B cell (primary cell): ENCODE results near the gene CRB3. TPM values are rescaled to one million over a fixed set of nuclear protein-coding genes. Genes with fewer than 3 reads are reported as not detected.

ENCODE experiments used
- ATAC-seq: fragments of 200-7000 bp; cut with Tn5 transposase; one replicate; pipeline ENCODE4 v1.10.0; 2021; ENCODE audit warnings: low read depth, mild to moderate bottlenecking, moderate number of reproducible peaks, moderate library complexity
- CTCF ChIA-PET: fragments of 350-600 bp; sonication (Branson Sonifier 250); formaldehyde crosslinking; loops from one replicate; lab custom pipeline; 2021; ENCODE audit warnings: antibody characterized with exemption, inconsistent platforms; lab: Charles Lee
- POLR2A ChIA-PET: fragments of 350-600 bp; sonication (Branson Sonifier 250); formaldehyde crosslinking; loops from one replicate; lab custom pipeline; 2021; ENCODE audit warnings: antibody characterized with exemption; lab: Charles Lee
- DNase-seq: peaks from one replicate; pipeline ENCODE4 v3.0.0; 2013
- H2AFZ ChIP-seq: 2 replicates; pipeline ENCODE4 v1.6.1; 2012; ENCODE audit warnings: mild to moderate bottlenecking, low read depth, low read length; ENCODE audit not compliant: insufficient read depth, poor library complexity, severe bottlenecking
- H3K27ac ChIP-seq, 2 donors: 1 replicate in 1 of 2; 2 replicates in 1 of 2; pipeline ENCODE4 v1.5.1; 2012 to 2013; ENCODE audit warnings: low read length in 2 of 2, mild to moderate bottlenecking in 2 of 2, moderate library complexity in 1 of 2
- H3K27me3 ChIP-seq, 4 experiments: fragments of 200-600 bp in 1 of 4; sonication (generic) in 1 of 4; replicated peaks in 1 of 4; 1 replicate in 2 of 4; 2 replicates in 2 of 4; pipeline versions ENCODE4 v1.6.1 to v1.7.0; 2013 to 2016; ENCODE audit warnings: low read length in 3 of 4, mild to moderate bottlenecking in 2 of 4, mixed read lengths in 1 of 4, moderate library complexity in 1 of 4; ENCODE audit not compliant: insufficient read depth in 4 of 4, control insufficient read depth in 3 of 4; ENCODE audit errors: control extremely low read depth in 1 of 4
- H3K36me3 ChIP-seq, 2 experiments: replicated peaks in 1 of 2; 1 replicate in 1 of 2; 2 replicates in 1 of 2; pipeline versions ENCODE4 v1.6.1 to v1.7.1; 2013; ENCODE audit warnings: low read length in 1 of 2; ENCODE audit not compliant: insufficient read depth in 2 of 2, control insufficient read depth in 1 of 2; ENCODE audit errors: control extremely low read depth in 1 of 2, extremely low read depth in 1 of 2
- H3K4me1 ChIP-seq, 2 donors: fragments of 200-600 bp in 1 of 2; sonication (generic) in 1 of 2; 1 replicate in 1 of 2; 2 replicates in 1 of 2; pipeline versions ENCODE4 v1.5.1 to v1.6.1; 2013 to 2017; ENCODE audit warnings: low read length in 2 of 2; ENCODE audit not compliant: control insufficient read depth in 2 of 2, insufficient read depth in 2 of 2
- H3K4me2 ChIP-seq: replicated peaks from 2 replicates; pipeline ENCODE3; 2012; ENCODE audit warnings: mild to moderate bottlenecking, low read depth, low read length; ENCODE audit not compliant: poor library complexity, severe bottlenecking
- H3K4me3 ChIP-seq, 5 experiments: fragments of 200-600 bp in 1 of 5; sonication (generic) in 1 of 5; 1 replicate in 3 of 5; 2 replicates in 2 of 5; pipeline versions ENCODE4 v1.5.1 to v1.7.0; 2011 to 2016; ENCODE audit warnings: low read length in 4 of 5, mild to moderate bottlenecking in 4 of 5, low read depth in 2 of 5, control low read depth in 1 of 5, moderate library complexity in 1 of 5; ENCODE audit not compliant: insufficient read depth in 1 of 5; ENCODE audit errors: control extremely low read depth in 1 of 5, extremely low read depth in 1 of 5
- H3K79me2 ChIP-seq: fragments of 200-600 bp; sonication (generic); one replicate; pipeline ENCODE4 v1.6.0; 2016; ENCODE audit warnings: low read length; ENCODE audit not compliant: control insufficient read depth, insufficient read depth
- H3K9ac ChIP-seq: fragments of 200-600 bp; sonication (generic); 2 replicates; pipeline ENCODE4 v1.6.1; 2017; ENCODE audit warnings: mild to moderate bottlenecking, low read length, moderate library complexity
- H3K9me3 ChIP-seq, 3 donors: one replicate each; pipeline versions ENCODE4 v1.6.1 to v1.7.1; 2013; ENCODE audit warnings: low read length in 2 of 3; ENCODE audit not compliant: control insufficient read depth in 2 of 3, insufficient read depth in 1 of 3; ENCODE audit errors: control extremely low read depth in 1 of 3
- H4K20me1 ChIP-seq: 2 replicates; pipeline ENCODE4 v1.6.0; 2012; ENCODE audit warnings: mild to moderate bottlenecking, low read length; ENCODE audit not compliant: insufficient read depth, control insufficient read depth, poor library complexity, severe bottlenecking
- H3K27ac Mint-ChIP-seq: one replicate; pipeline ENCODE4 v1.8.0; 2021; ENCODE audit warnings: mixed read lengths
- H3K27me3 Mint-ChIP-seq: one replicate; pipeline ENCODE4 v1.8.0; 2021; ENCODE audit warnings: mixed read lengths
- H3K4me1 Mint-ChIP-seq: one replicate; pipeline ENCODE4 v1.8.0; 2021; ENCODE audit warnings: mixed read lengths
- H3K4me3 Mint-ChIP-seq: one replicate; pipeline ENCODE4 v1.8.0; 2021; ENCODE audit warnings: mixed read lengths
- H3K9me3 Mint-ChIP-seq: one replicate; pipeline ENCODE4 v1.8.0; 2022; ENCODE audit warnings: mixed read lengths; ENCODE audit not compliant: insufficient read depth
- CTCF ChIP-seq: fragments of 200-600 bp; IDR thresholded peaks from one replicate; pipeline ENCODE4 v1.8.0; 2022; ENCODE audit warnings: antibody characterized with exemption, mild to moderate bottlenecking
- EZH2 ChIP-seq: IDR thresholded peaks from 2 replicates; pipeline ENCODE4 v1.6.1; 2012; ENCODE audit warnings: borderline replicate concordance, low read depth, mild to moderate bottlenecking, moderate library complexity, low read length; ENCODE audit not compliant: insufficient read depth, poor library complexity, severe bottlenecking
- WGBS: methylation state at CpG from one replicate; pipeline ENCODE4 v1.1.5; 2013; ENCODE audit warnings: missing lambda C conversion rate; ENCODE audit not compliant: insufficient coverage; 5-methylcytosine and 5-hydroxymethylcytosine counted together
- intact Hi-C: fragments of 100-400 bp; cut with micrococcal nuclease; formaldehyde crosslinking; loops from one replicate; pipeline ENCODE4 v1.10.0; 2022
- polyA plus RNA-seq: library from polyadenylated mRNA; depleted of rRNA; stranded (reverse); fragments of >200 nt; gene quantifications from 2 replicates; pipeline ENCODE4 v1.2.3, GENCODE V29; 2012
- total RNA-seq, 2 donors: library from RNA; stranded (reverse); fragments of 120-200 nt in 1 of 2; gene quantifications; 1 replicate in 1 of 2; 2 replicates in 1 of 2; pipeline versions ENCODE4 v1.2.3 to v1.2.4, GENCODE V29; 2013 to 2022

Gene CRB3
- total and polyA plus RNA-seq, 2 donors (not counting 1 experiment from before 2014, with no cell fraction given), result 2.1 to 3.6 TPM

DNA sequence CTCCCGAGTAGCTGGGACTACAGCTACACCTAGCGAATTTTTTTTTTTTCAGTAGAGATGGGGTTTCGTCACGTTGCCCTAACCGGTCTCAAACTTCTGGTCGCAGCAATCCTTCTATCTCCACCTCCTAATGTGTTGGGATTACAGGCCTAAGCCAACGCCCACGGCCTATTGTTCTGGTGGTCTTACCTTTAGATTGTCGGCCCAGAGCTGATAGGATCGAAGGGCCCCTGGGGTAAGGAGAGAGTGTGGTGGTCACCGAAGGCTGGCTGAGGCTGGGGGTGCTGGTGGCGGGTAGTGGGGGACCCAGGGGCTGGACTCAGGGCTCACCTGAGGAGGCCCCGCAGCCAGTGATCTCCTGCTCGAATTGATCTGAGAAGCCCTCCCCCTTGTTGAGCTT is 7.0 kb downstream of the CRB3 start:
- no peak for ATAC-seq
- H3K9me3 Mint-ChIP-seq, result no peaks in the 10 kb centered on the region
- intact Hi-C loops, result no loop called here
- Histone ChIP-seq H3K36me3 (peaks cover 0 to 53% of the 10 kb centered on the region in 2 experiments), H3K79me2 (no peaks in the 10 kb centered on the region), H3K9me3 (peaks cover 0 to 2% (median 0%) of the 10 kb centered on the region in 3 donors), H2AFZ (no peak overlapping the region), H3K4me2 (no peak overlapping the region), H3K27ac (no peak overlapping the region), H3K4me1 (no peaks in the 10 kb centered on the region), H3K4me3 (no peak overlapping the region), H4K20me1 (peaks cover 6% of the 10 kb centered on the region), H3K9ac (no peak overlapping the region), H3K27me3 (no peaks in the 10 kb centered on the region)
- CTCF ChIA-PET, result interaction anchor here (1.0 kb wide), 1 partner anchor 10 kb away, joined by 3 read pairs; the partner anchor contains the start of gene DENND1C
- no peak for TF ChIP-seq EZH2
- TF ChIP-seq CTCF, result no peak
- DNase-seq, result no peak
- no peaks in the 10 kb centered on the region for H3K27me3 Mint-ChIP-seq
- H3K4me1 Mint-ChIP-seq, result no peaks in the 10 kb centered on the region
- H3K27ac Mint-ChIP-seq, result no peak overlapping the region
- no peak overlapping the region for H3K4me3 Mint-ChIP-seq
- POLR2A ChIA-PET, result no interaction called here
- 96% methylated on average over 11 of the region's 14 CpGs for WGBS

DNA sequence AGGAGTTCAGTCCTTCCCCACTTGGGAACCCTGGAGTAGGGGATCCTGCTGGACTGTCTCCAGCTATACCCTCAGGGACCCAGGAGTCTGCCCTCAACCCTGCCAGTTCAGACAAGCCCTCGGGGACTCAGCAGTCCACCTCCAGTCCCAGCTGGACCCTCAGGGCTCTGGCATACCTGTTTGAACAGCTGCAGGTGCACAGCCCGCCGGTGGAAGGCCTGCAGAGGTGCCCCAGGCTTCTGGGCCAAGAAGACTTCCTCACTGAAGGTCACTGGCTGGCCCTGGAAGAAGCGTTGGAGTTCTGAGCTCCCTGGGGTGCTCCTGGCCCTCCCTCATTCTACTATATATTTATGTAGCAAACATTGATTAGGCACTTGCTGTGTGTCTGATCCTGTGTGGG is 8.6 kb downstream of the CRB3 start:
- Mint-ChIP-seq H3K4me3 (no peak overlapping the region), H3K27me3 (no peaks in the 10 kb centered on the region), H3K9me3 (no peaks in the 10 kb centered on the region), H3K27ac (no peak overlapping the region), H3K4me1 (no peaks in the 10 kb centered on the region)
- Histone ChIP-seq H3K4me3 (no peak overlapping the region), H3K9me3 (peaks cover 0 to 11% (median 0%) of the 10 kb centered on the region in 3 donors), H2AFZ (no peak overlapping the region), H3K9ac (no peak overlapping the region), H4K20me1 (peaks cover 17% of the 10 kb centered on the region), H3K36me3 (peaks cover 0 to 61% of the 10 kb centered on the region in 2 experiments), H3K4me2 (no peak overlapping the region), H3K4me1 (no peaks in the 10 kb centered on the region), H3K27ac (no peak overlapping the region), H3K27me3 (no peaks in the 10 kb centered on the region), H3K79me2 (peaks cover 4% of the 10 kb centered on the region)
- WGBS, result 100% methylated on average over 3 of the region's 4 CpGs
- no peak for TF ChIP-seq CTCF
- TF ChIP-seq EZH2, result no peak
- ChIA-PET POLR2A (no interaction called here), CTCF (interaction anchor here (0.9 to 1.1 kb wide), 2 partner anchors 32 to 388 kb away, joined by 3 to 4 read pairs; no protein-coding TSS in a partner anchor)
- intact Hi-C loops, result no loop called here
- DNase-seq (no peak), ATAC-seq (no peak)
